HepG2 (cell line): ENCODE measurements around the gene DCHS2. TPM values are rescaled to one million over a fixed set of nuclear protein-coding genes. Genes with fewer than 3 reads are reported as not detected.
A peak's percentile ranks its signal among the peaks of the same experiment; 100 is the strongest.

Experiments
- ELF3 ChIP-seq: IDR thresholded peaks from 2 replicates; pipeline ENCODE4 v1.6.1; 2016; ENCODE audit warnings: missing genetic modification reagents, missing compliant biosample characterization
- HNRNPK ChIP-seq: fragments of 200-400 bp; formaldehyde crosslinking; IDR thresholded peaks from 2 replicates; pipeline ENCODE4 v1.6.1; 2018; ENCODE audit warnings: low read length, low read depth, moderate library complexity, mild to moderate bottlenecking; ENCODE audit not compliant: poor library complexity, severe bottlenecking
- PCBP2 ChIP-seq: fragments of 200-400 bp; formaldehyde crosslinking; optimal IDR thresholded peaks from 2 replicates; pipeline ENCODE3; 2018; ENCODE audit warnings: low read length, low read depth; ENCODE audit not compliant: poor library complexity, severe bottlenecking
- POGZ ChIP-seq: sonication (generic); formaldehyde crosslinking; IDR thresholded peaks from 2 replicates; pipeline ENCODE4 v1.4.0; 2020; ENCODE audit warnings: mild to moderate bottlenecking, missing genetic modification reagents
- RARA ChIP-seq: IDR thresholded peaks from 2 replicates; pipeline ENCODE4 v1.6.1; 2016; ENCODE audit warnings: missing genetic modification reagents, missing compliant biosample characterization
- SAFB2 ChIP-seq: sonication (generic); formaldehyde crosslinking; IDR thresholded peaks from 2 replicates; pipeline ENCODE4 v1.5.1; 2020; ENCODE audit warnings: missing genetic modification reagents, low read depth, mild to moderate bottlenecking, borderline replicate concordance
- SALL1 ChIP-seq: sonication (generic); formaldehyde crosslinking; IDR thresholded peaks from 2 replicates; pipeline ENCODE4 v1.8.0; 2022; ENCODE audit warnings: mild to moderate bottlenecking, missing genetic modification reagents
- SIX4 ChIP-seq: sonication (generic); formaldehyde crosslinking; IDR thresholded peaks from 2 replicates; pipeline ENCODE4 v1.4.0; 2020; ENCODE audit warnings: missing genetic modification reagents
- TBX2 ChIP-seq: sonication (generic); formaldehyde crosslinking; IDR thresholded peaks from 2 replicates; pipeline ENCODE4 v1.5.0; 2020; ENCODE audit warnings: missing genetic modification reagents, mild to moderate bottlenecking, borderline replicate concordance
- ZBTB7A ChIP-seq: sonication (generic); formaldehyde crosslinking; IDR thresholded peaks from 2 replicates; pipeline ENCODE4 v1.8.0; 2022; ENCODE audit warnings: mild to moderate bottlenecking, missing genetic modification reagents
- ZBTB7B ChIP-seq: sonication (generic); formaldehyde crosslinking; IDR thresholded peaks from 2 replicates; pipeline ENCODE4 v1.4.0; 2020; ENCODE audit warnings: missing genetic modification reagents
- ZFP90 ChIP-seq: sonication (generic); formaldehyde crosslinking; IDR thresholded peaks from 2 replicates; pipeline ENCODE4 v1.8.0; 2022; ENCODE audit warnings: missing genetic modification reagents, mild to moderate bottlenecking, inconsistent platforms, borderline replicate concordance
- ZNF569 ChIP-seq: sonication (generic); formaldehyde crosslinking; IDR thresholded peaks from 2 replicates; pipeline ENCODE4 v1.5.0; 2020; ENCODE audit warnings: mild to moderate bottlenecking, missing genetic modification reagents, moderate library complexity, borderline replicate concordance
- ZNF883 ChIP-seq: sonication (generic); formaldehyde crosslinking; IDR thresholded peaks from 2 replicates; pipeline ENCODE4 v1.5.1; 2020; ENCODE audit warnings: mild to moderate bottlenecking, missing genetic modification reagents; ENCODE audit errors: not compliant biosample characterization
- polyA plus RNA-seq, 8 experiments: library from polyadenylated mRNA; depleted of rRNA in 3 of 8; stranded (reverse) in 7 of 8; unstranded in 1 of 8; fragments of >200 nt; fragmentation: Illumina TruSeq in 4 of 8; extraction: Trizol in 4 of 8; gene quantifications; 2 replicates each; pipeline versions ENCODE4 v1.2.1 to v1.2.3, GENCODE V29; 2011 to 2016; ENCODE audit warnings: low read depth in 4 of 8, missing spikeins in 1 of 8, mixed read lengths in 1 of 8; ENCODE audit not compliant: insufficient read depth in 1 of 8
- total RNA-seq, 5 experiments: library from RNA; depleted of rRNA; stranded (reverse); fragments of >200 nt; fragmentation: Illumina TruSeq; extraction: Trizol; gene quantifications; 2 replicates each; pipeline ENCODE4 v1.2.3, GENCODE V29; 2016; ENCODE audit warnings: low read depth in 1 of 5
- TF ChIP-seq, protein P1 (sequence below): sonication (generic); formaldehyde crosslinking; conservative IDR thresholded peaks from 2 replicates; pipeline ENCODE4 v1.4.0; 2020; ENCODE audit warnings: missing genetic modification reagents
- TF ChIP-seq, protein P2 (sequence below): IDR thresholded peaks from 2 replicates; pipeline ENCODE4 v1.6.1; 2016; ENCODE audit warnings: low read depth, borderline replicate concordance
- TF ChIP-seq, protein P3 (sequence below): sonication (generic); formaldehyde crosslinking; IDR thresholded peaks from 2 replicates; pipeline ENCODE4 v1.5.1; 2020; ENCODE audit warnings: mild to moderate bottlenecking, missing genetic modification reagents
- TF ChIP-seq, protein P4 (sequence below): sonication (generic); formaldehyde crosslinking; IDR thresholded peaks from 2 replicates; pipeline ENCODE4 v1.5.0; 2020; ENCODE audit warnings: mild to moderate bottlenecking, missing genetic modification reagents, moderate library complexity
- TF ChIP-seq, protein P5 (sequence below): sonication (generic); formaldehyde crosslinking; IDR thresholded peaks from 2 replicates; pipeline ENCODE4 v1.8.0; 2022; ENCODE audit warnings: missing genetic modification reagents, mild to moderate bottlenecking, inconsistent platforms, borderline replicate concordance

The DCHS2 gene
- total and polyA plus RNA-seq, 2 of the 13 experiments (the other 11 are each of a cell fraction or from before 2014, with no cell fraction given), result 0.03 TPM; not detected in 1

DNA sequence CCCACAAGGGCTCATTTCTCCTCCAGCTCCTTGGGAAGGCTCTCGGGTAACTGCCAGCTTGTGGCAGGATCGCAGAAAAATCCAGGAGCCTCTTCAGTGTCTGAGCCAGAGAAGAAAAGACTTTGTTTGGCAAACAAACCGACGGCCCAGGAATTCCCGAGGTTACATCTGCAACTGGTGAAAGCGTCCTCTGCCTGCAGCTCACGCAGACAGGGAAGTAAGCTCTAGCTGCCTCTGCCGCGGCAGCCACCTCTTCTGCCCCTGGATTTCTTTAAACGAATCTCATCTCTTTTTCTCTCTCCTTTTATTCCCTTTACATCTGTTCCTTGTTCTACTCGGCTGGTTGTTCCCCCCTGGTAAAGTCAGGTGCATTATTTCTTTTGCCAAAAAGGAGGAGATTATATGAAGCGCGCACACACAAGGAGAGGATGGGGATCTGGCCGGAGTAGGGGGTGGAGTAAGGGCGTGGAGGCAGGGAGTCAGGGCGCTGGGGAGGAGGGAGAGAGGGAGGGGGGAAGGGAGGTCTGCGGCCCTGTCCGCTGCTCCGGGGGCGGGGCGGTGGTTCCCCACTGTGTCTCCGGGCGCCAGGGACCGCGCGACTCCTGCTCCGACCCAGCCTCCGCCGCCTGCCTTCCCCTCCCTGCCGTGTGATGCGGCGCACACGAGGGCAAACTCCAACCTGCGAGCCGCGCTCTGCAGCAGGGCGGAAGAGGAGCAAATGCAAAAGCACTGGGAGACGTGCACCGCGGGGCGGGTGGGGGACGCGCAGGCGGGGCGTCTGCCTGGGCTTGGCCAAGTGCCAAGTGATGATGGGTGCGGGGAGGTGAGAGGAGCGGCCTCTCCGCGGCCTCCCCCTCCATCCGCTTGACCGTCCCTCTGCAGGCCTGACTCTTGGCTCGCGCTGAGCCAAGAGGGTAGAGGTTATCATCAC lies at the start of gene DCHS2 (continued):
- TF ChIP-seq, protein P1, sequence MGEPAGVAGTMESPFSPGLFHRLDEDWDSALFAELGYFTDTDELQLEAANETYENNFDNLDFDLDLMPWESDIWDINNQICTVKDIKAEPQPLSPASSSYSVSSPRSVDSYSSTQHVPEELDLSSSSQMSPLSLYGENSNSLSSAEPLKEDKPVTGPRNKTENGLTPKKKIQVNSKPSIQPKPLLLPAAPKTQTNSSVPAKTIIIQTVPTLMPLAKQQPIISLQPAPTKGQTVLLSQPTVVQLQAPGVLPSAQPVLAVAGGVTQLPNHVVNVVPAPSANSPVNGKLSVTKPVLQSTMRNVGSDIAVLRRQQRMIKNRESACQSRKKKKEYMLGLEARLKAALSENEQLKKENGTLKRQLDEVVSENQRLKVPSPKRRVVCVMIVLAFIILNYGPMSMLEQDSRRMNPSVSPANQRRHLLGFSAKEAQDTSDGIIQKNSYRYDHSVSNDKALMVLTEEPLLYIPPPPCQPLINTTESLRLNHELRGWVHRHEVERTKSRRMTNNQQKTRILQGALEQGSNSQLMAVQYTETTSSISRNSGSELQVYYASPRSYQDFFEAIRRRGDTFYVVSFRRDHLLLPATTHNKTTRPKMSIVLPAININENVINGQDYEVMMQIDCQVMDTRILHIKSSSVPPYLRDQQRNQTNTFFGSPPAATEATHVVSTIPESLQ (CRISPR knock-in tag), result no peak
- no peak for TF ChIP-seq ZNF569 (CRISPR knock-in tag)
- no peak for TF ChIP-seq ZFP90 (CRISPR knock-in tag)
- peak; percentile 92 for TF ChIP-seq HNRNPK
- TF ChIP-seq TBX2, result peak; percentile 71; the same call in 1 of the 2 replicates
- TF ChIP-seq PCBP2, result no peak
- peak; percentile 55 for TF ChIP-seq ELF3 (CRISPR knock-in tag)
- TF ChIP-seq, protein P2, sequence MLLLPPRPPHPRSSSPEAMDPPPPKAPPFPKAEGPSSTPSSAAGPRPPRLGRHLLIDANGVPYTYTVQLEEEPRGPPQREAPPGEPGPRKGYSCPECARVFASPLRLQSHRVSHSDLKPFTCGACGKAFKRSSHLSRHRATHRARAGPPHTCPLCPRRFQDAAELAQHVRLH (CRISPR knock-in tag), result no peak
- no peak for TF ChIP-seq SIX4 (CRISPR knock-in tag)
- TF ChIP-seq ZBTB7B (CRISPR knock-in tag), result no peak
- TF ChIP-seq POGZ (CRISPR knock-in tag), result peak; percentile 68
- no peak for TF ChIP-seq SAFB2
- TF ChIP-seq, protein P3, sequence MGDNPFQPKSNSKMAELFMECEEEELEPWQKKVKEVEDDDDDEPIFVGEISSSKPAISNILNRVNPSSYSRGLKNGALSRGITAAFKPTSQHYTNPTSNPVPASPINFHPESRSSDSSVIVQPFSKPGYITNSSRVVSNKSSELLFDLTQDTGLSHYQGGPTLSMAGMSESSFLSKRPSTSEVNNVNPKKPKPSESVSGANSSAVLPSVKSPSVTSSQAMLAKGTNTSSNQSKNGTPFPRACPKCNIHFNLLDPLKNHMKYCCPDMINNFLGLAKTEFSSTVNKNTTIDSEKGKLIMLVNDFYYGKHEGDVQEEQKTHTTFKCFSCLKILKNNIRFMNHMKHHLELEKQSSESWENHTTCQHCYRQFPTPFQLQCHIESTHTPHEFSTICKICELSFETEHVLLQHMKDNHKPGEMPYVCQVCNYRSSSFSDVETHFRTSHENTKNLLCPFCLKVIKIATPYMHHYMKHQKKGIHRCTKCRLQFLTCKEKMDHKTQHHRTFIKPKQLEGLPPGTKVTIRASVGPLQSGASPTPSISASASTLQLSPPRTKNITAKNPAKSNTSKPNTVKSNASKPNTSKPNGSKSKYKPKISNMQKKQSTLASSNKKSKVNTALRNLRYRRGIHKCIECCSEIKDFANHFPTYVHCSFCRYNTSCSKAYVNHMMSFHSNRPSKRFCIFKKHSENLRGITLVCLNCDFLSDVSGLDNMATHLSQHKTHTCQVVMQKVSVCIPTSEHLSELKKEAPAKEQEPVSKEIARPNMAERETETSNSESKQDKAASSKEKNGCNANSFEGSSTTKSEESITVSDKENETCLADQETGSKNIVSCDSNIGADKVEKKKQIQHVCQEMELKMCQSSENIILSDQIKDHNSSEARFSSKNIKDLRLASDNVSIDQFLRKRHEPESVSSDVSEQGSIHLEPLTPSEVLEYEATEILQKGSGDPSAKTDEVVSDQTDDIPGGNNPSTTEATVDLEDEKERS (CRISPR knock-in tag), result no peak
- TF ChIP-seq SALL1 (CRISPR knock-in tag), result peak; percentile 73
- TF ChIP-seq, protein P4, sequence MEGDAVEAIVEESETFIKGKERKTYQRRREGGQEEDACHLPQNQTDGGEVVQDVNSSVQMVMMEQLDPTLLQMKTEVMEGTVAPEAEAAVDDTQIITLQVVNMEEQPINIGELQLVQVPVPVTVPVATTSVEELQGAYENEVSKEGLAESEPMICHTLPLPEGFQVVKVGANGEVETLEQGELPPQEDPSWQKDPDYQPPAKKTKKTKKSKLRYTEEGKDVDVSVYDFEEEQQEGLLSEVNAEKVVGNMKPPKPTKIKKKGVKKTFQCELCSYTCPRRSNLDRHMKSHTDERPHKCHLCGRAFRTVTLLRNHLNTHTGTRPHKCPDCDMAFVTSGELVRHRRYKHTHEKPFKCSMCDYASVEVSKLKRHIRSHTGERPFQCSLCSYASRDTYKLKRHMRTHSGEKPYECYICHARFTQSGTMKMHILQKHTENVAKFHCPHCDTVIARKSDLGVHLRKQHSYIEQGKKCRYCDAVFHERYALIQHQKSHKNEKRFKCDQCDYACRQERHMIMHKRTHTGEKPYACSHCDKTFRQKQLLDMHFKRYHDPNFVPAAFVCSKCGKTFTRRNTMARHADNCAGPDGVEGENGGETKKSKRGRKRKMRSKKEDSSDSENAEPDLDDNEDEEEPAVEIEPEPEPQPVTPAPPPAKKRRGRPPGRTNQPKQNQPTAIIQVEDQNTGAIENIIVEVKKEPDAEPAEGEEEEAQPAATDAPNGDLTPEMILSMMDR (CRISPR knock-in tag), result no peak
- TF ChIP-seq ZNF883 (CRISPR knock-in tag), result no peak
- peak; percentile 35; the same call in 1 of the 2 replicates for TF ChIP-seq ZBTB7A (CRISPR knock-in tag)
- TF ChIP-seq, protein P5, sequence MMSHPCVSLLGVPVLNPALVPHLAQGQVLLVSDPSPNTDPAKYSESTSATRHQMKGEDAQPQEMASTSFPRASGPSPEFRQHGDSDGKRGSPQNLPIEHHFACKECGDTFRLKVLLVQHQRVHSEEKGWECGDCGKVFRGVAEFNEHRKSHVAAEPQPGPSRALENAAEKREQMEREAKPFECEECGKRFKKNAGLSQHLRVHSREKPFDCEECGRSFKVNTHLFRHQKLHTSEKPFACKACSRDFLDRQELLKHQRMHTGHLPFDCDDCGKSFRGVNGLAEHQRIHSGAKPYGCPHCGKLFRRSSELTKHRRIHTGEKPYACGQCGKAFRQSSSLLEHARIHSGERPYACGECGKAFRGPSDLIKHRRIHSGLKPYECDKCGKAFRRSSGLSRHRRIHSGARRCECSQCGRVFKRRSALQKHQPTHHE (CRISPR knock-in tag), result no peak
- peak; percentile 18; the same call in 1 of the 2 replicates for TF ChIP-seq RARA (CRISPR knock-in tag)
